ENCODE data around the gene NCK2.

The NCK2 gene

GRCh38 chr2:105854972-105855371 is 110.3 kb downstream of the NCK2 start:
- no peak for DNase-seq

- DNase-seq: no peak
Measured at GRCh38 chr2:105856581-105856980, 111.9 kb downstream of the NCK2 start.

- no peak for DNase-seq
Measured at GRCh38 chr2:105857076-105857740, 112.5 kb downstream of the NCK2 start.

DNA sequence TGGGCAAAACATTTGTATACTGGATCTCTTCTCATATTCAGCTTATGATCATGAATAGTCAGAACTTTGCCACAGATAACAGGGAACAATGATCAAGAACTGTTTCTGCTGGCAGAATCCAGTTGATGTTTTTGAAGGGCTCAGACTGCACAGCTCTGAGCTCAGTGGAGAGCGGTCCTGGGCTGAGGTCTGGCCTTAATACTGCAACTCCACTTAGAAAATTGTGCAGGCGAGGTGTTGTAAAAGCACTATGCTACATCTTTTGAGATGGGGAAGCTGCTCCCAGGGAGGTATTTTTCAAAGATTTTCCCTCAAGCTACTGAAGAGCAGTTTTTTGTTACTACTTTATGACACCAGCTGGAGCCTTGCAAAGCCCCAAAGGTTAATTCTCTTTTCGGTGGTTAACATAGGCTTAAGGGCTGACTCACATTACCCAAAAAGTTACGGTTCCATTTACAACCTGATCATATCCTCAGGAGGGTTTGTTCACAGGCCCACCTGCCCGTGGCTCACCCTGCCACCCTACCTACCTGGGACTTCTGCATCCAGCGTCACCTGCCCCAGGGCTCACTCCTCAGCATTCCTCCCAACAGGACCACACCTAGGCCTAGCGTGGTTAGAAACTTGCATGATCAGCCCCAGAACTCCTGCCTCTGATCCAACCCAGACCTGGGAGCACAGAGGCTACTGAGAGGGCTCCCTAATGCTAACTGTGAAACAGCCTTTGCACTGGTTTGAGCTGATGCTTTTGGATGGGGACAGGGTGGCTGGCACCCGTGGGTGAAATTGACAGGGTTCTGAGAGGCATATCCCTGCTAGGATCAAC is 114.4 kb downstream of the NCK2 start:
- DNase-seq: no peak

DNA sequence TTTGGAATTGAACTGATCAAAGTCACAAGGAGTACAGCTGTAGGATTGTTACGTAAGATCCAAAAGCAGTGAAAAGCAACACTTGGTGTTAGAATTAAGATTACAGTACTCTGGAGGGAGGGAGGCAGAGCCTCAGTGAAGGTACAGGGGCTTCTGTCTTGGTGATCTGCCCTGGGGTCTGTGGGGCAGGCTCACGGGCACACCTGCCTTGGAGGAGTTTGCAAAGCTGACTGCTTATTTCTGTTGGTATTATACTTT is 114.9 kb downstream of the NCK2 start:
- DNase-seq: no peak

- no peak for DNase-seq
Measured at GRCh38 chr2:105860567-105860966, 115.9 kb downstream of the NCK2 start.

DNA sequence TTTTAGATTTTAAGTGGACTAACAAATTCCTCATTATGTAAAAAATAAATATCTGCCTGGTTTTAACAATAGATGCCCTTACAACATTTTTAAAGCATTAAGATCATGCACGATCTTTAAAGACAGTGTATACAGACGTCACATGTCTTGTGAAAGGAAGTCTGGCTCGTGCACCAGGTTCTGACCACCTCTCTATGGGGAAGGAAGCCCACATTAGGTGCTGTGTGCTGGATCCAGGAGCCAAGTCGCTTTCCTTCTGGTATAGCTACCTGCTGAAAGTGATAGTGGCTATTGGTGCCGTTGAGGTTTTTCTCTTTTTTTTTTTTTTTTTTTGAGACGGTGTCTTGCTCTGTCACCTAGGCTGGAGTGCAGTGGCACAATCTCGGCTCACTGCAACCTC is 116.5 kb downstream of the NCK2 start:
- no peak for DNase-seq

DNA sequence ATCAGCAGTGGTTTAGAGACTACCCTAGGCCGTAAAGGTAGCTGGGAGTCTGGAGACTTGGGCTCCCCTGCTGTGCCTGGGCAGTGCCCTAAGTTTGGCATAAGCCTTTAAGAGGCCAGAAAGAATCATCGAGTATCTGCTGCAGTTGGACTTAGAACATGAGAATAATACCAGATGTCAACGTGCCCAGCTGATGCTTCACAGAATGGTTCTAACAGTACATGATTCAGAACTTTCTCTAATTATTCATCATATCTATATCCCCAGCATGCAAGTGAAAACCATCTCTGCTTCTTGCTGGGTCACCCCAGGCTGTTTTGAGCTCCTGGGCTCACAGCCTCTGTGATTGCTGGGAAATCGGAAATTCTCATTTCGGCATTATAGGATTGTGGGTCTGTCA is 118.1 kb downstream of the NCK2 start:
- DNase-seq: no peak

DNA sequence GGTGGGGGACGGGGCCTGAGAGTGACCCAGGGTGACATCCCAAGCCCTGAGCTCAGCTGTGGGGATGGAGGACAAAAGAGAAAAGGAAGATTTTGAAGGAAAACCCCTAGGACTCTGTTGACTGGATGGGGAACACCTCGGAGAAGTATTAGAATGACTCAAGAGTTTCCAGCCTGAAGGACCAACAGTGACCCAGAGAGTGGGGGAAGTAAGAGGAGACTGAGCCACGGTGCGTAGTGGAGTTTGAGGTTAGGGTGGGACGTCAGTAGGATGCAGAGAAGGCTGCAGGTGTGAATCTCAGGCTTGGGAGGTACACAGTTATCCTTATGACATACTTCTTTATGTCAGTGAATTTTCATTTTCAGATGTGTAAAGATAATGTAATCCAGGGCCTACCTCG is 119.5 kb downstream of the NCK2 start:
- DNase-seq: no peak

GRCh38 chr2:105865222-105865913 is 120.7 kb downstream of the NCK2 start:
- DNase-seq: no peak

- DNase-seq: no peak
Measured at GRCh38 chr2:105866216-105867185, 121.8 kb downstream of the NCK2 start.

DNA sequence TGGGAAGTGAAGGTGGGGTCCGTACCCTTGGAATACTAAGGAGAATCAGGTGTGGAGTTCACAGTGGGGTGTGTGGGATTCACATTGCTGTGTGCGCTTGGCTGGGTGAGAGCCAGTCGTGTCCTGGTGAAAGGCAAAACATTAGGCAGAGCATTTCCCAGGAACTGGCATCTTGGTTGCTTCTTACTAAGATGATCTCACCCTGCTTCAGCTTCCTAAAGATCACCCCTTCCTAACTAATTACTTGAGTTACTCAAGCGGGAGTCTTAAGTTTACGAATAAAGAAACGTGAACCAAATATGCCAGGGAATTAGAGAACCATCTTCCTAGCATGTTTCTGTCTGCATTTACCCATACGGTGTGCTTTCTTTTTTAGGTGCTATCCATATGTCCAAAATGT is 122.9 kb downstream of the NCK2 start:
- no peak for DNase-seq

- DNase-seq: no peak
Measured at GRCh38 chr2:105868060-105868459, 123.3 kb downstream of the NCK2 start.

GRCh38 chr2:105869341-105869740 is 124.6 kb downstream of the NCK2 start:
- DNase-seq: no peak

DNA sequence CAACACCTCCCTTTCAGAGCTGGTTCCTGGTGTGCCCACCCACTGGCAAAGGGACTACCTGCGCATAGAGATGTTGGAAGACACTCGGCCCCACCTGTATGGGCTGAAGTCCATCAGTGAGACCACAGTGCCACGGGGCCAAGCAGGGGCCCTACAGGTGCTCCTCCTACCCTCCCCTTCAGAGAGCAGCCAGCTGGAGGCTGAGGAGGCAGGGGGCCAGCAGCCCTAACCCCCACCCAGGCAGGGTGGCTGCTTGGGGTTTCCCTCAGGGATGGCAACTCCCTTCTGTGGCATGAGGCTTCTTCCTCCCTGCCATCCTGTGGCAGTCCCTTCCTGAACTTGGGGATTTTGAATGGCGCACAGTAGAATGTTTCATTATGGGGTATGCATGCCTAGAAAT is 125.3 kb downstream of the NCK2 start:
- no peak for DNase-seq

- DNase-seq: no peak
Measured at GRCh38 chr2:105870858-105871257, 126.1 kb downstream of the NCK2 start.

- DNase-seq: no peak
Measured at GRCh38 chr2:105872142-105872728, 127.5 kb downstream of the NCK2 start.

- DNase-seq: no peak
Measured at GRCh38 chr2:105872830-105873229, 128.1 kb downstream of the NCK2 start.

DNA sequence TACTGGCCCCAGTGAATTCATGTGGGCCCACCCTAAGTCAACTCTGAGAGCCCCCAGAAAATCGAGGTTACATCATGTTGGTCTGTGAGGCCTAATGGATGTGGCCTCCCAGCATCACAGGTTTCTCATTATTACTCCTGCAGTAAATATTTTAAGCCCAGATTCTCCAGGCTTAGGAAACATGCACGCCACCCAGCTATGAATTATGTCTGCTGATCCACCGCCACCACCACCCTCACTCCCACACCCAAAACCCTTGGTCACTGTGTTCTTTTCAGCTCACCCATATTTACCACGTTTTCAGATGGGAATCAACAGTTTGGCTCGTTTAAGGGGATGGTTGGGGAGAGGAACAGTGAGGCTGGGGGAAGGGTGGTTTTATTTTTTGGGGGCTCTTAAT is 128.6 kb downstream of the NCK2 start:
- no peak for DNase-seq

- DNase-seq: no peak
Measured at GRCh38 chr2:105873721-105874120, 129.0 kb downstream of the NCK2 start.

GRCh38 chr2:105874466-105874865 is 129.8 kb downstream of the NCK2 start:
- no peak for DNase-seq

DNA sequence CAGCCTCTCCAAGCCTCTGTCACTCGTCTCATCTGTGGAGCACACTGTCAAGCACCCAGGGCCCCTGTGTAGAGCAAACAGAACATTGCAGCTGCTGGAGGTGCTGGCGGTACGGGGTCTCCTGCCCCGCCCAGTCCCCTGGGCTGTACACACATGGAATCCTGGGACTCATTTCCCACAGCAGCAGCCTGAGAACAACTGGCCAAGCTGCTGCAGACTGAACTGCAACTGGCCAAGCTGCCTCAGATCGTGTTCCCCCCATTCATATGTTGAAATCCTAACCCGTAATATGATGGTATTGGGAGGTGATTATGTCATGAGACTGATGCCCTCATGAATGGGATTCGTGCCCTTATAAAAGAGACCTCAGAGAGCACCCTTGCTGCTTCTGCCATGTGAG is 130.5 kb downstream of the NCK2 start:
- no peak for DNase-seq

GRCh38 chr2:105876191-105876590 is 131.5 kb downstream of the NCK2 start:
- no peak for DNase-seq

Data from AML-193 (cell line).